ENCODE results near the gene CAV3. TPM values are rescaled to one million over a fixed set of nuclear protein-coding genes. Genes with fewer than 3 reads are reported as not detected.

CAV3 gene
- total RNA-seq, 1 donor = not detected

GRCh38 chr3:8737301-8737700 is 3.7 kb downstream of the CAV3 start:
- Histone ChIP-seq H2AFZ (ENCODE audit: low read length) (no peak overlapping the region), H3K9me3 (ENCODE audit: low read depth, low read length) (no peaks in the 10 kb centered on the region), H3K27ac (ENCODE audit: low read depth, low read length) (no peak overlapping the region), H3K79me2 (ENCODE audit: insufficient read depth, low read length) (no peaks in the 10 kb centered on the region), H3K36me3 (ENCODE audit: insufficient read depth, low read length) (no peaks in the 10 kb centered on the region), H3K27me3 (ENCODE audit: insufficient read depth, low read length) (no peaks in the 10 kb centered on the region), H3K4me1 (ENCODE audit: insufficient read depth, low read length) (peaks cover 26% of the 10 kb centered on the region), H3K4me2 (ENCODE audit: insufficient read depth, low read length) (no peak overlapping the region), H4K20me1 (ENCODE audit: insufficient read depth, low read length) (no peaks in the 10 kb centered on the region), H3K4me3 (ENCODE audit: insufficient read depth, low read length) (no peak overlapping the region)
- no peak for TF ChIP-seq CTCF (IDR thresholded peaks at IDR 0.05; ENCODE audit: extremely low read depth, low read depth, low read length)
- DNase-seq (ENCODE audit: insufficient read length, low spot score, missing footprints) = peak; percentile 36

- DNase-seq (ENCODE audit: insufficient read length, low spot score, missing footprints) = no peak
- H4K20me1 ChIP-seq (ENCODE audit: insufficient read depth, low read length) = no peaks in the 10 kb centered on the region
- no peaks in the 10 kb centered on the region for H3K36me3 ChIP-seq (ENCODE audit: insufficient read depth, low read length)
- no peak overlapping the region for H3K4me2 ChIP-seq (ENCODE audit: insufficient read depth, low read length)
- no peak overlapping the region for H3K4me3 ChIP-seq (ENCODE audit: insufficient read depth, low read length)
- no peak for TF ChIP-seq CTCF (IDR thresholded peaks at IDR 0.05; ENCODE audit: extremely low read depth, low read depth, low read length)
- no peaks in the 10 kb centered on the region for H3K27me3 ChIP-seq (ENCODE audit: insufficient read depth, low read length)
- H3K79me2 ChIP-seq (ENCODE audit: insufficient read depth, low read length) = no peaks in the 10 kb centered on the region
- no peak overlapping the region for H3K27ac ChIP-seq (ENCODE audit: low read depth, low read length)
- H2AFZ ChIP-seq (ENCODE audit: low read length) = no peak overlapping the region
- no peaks in the 10 kb centered on the region for H3K9me3 ChIP-seq (ENCODE audit: low read depth, low read length)
- peaks cover 31% of the 10 kb centered on the region for H3K4me1 ChIP-seq (ENCODE audit: insufficient read depth, low read length)
Measured at GRCh38 chr3:8737823-8738222, 4.2 kb downstream of the CAV3 start.

- no peaks in the 10 kb centered on the region for H3K79me2 ChIP-seq (ENCODE audit: insufficient read depth, low read length)
- peaks cover 39% of the 10 kb centered on the region for H3K4me1 ChIP-seq (ENCODE audit: insufficient read depth, low read length)
- DNase-seq (ENCODE audit: insufficient read length, low spot score, missing footprints) = peak; percentile 55
- no peaks in the 10 kb centered on the region for H3K9me3 ChIP-seq (ENCODE audit: low read depth, low read length)
- H3K36me3 ChIP-seq (ENCODE audit: insufficient read depth, low read length) = no peaks in the 10 kb centered on the region
- no peaks in the 10 kb centered on the region for H3K27me3 ChIP-seq (ENCODE audit: insufficient read depth, low read length)
- TF ChIP-seq CTCF (IDR thresholded peaks at IDR 0.05; ENCODE audit: extremely low read depth, low read depth, low read length) = no peak
- H3K4me2 ChIP-seq (ENCODE audit: insufficient read depth, low read length) = no peak overlapping the region
- no peak overlapping the region for H2AFZ ChIP-seq (ENCODE audit: low read length)
- H4K20me1 ChIP-seq (ENCODE audit: insufficient read depth, low read length) = no peaks in the 10 kb centered on the region
- H3K4me3 ChIP-seq (ENCODE audit: insufficient read depth, low read length) = no peak overlapping the region
- no peak overlapping the region for H3K27ac ChIP-seq (ENCODE audit: low read depth, low read length)
Measured at GRCh38 chr3:8738639-8739038, 5.0 kb downstream of the CAV3 start.

GRCh38 chr3:8739757-8740504 is 6.3 kb downstream of the CAV3 start:
- Histone ChIP-seq H3K79me2 (ENCODE audit: insufficient read depth, low read length) (no peaks in the 10 kb centered on the region), H3K4me2 (ENCODE audit: insufficient read depth, low read length) (peak overlapping the region; percentile 42), H3K27me3 (ENCODE audit: insufficient read depth, low read length) (no peaks in the 10 kb centered on the region), H3K27ac (ENCODE audit: low read depth, low read length) (no peak overlapping the region), H3K36me3 (ENCODE audit: insufficient read depth, low read length) (no peaks in the 10 kb centered on the region), H4K20me1 (ENCODE audit: insufficient read depth, low read length) (no peaks in the 10 kb centered on the region), H3K4me3 (ENCODE audit: insufficient read depth, low read length) (no peak overlapping the region), H3K4me1 (ENCODE audit: insufficient read depth, low read length) (peaks cover 41% of the 10 kb centered on the region), H3K9me3 (ENCODE audit: low read depth, low read length) (no peaks in the 10 kb centered on the region), H2AFZ (ENCODE audit: low read length) (no peak overlapping the region)
- DNase-seq (ENCODE audit: insufficient read length, low spot score, missing footprints) = peak; percentile 83
- no peak for TF ChIP-seq CTCF (IDR thresholded peaks at IDR 0.05; ENCODE audit: extremely low read depth, low read depth, low read length)

All from osteoblast (primary cell).